Thyroid gland (tissue), 4 donors: ENCODE results near the gene EBP.

ENCODE experiments used
- CTCF ChIP-seq, 6 experiments: fragments of 200-600 bp in 3 of 6; fragments of 450-650 bp in 3 of 6; sonication (generic) in 3 of 6; IDR thresholded peaks; one replicate each; pipeline ENCODE4 v1.5.1; 2016 to 2019; ENCODE audit warnings: antibody characterized with exemption in 6 of 6, mild to moderate bottlenecking in 2 of 6, inconsistent platforms in 1 of 6, moderate library complexity in 1 of 6
- POLR2A ChIP-seq, 2 donors: fragments of 450-650 bp; IDR thresholded peaks; one replicate each; pipeline ENCODE4 v1.6.1; 2017; ENCODE audit warnings: antibody characterized with exemption in 2 of 2, mild to moderate bottlenecking in 2 of 2, moderate library complexity in 1 of 2

DNA sequence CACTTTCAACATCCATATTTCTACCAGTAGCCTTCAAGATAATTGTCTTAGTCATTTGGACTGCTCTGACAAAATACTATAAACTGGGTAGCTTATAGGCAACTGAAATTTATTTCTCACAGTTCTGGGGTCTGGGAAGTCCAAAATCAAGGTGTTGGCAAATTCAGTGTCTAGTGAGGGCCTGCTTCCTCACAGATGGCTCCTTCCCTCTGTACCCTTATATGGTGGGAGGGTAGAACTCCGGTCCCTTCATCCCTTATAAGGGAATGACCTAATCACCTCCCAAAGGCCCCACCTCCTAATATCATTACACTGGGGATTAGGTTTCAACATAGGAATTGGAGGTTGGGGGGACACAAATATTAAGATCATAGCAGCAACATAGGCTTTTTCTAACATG is 10.6 kb downstream of the EBP start:
- TF ChIP-seq CTCF (IDR thresholded peaks at IDR 0.05) (no peak), POLR2A (IDR thresholded peaks at IDR 0.05) (no peak)
